RWPE1 (cell line): ENCODE measurements around the gene BCL2L13.

ENCODE experiments used
- CTCF ChIA-PET: fragments of 350-600 bp; sonication (Branson Sonifier 250); formaldehyde crosslinking; extraction: SDS; loops from one replicate; lab custom pipeline; 2021; lab: Yijun Ruan, JAX
- POLR2A ChIA-PET: fragments of 400-600 bp; formaldehyde crosslinking; extraction: SDS; loops from one replicate; lab custom pipeline; 2020; ENCODE audit warnings: antibody characterized with exemption; ENCODE audit not compliant: low non-redundant PET; lab: Yijun Ruan, JAX
- DNase-seq: peaks from one replicate; pipeline ENCODE4 v3.0.0; 2012; ENCODE audit warnings: low spot score
- H3K27ac ChIP-seq: fragments of 450-650 bp; 2 replicates; pipeline ENCODE4 v1.5.1; 2017
- CTCF ChIP-seq: fragments of 450-650 bp; conservative IDR thresholded peaks from 2 replicates; pipeline ENCODE4 v1.5.1; 2017; ENCODE audit warnings: low read depth, mild to moderate bottlenecking

The BCL2L13 gene

GRCh38 chr22:17598318-17598717 is 40.2 kb upstream of the BCL2L13 start:
- TF ChIP-seq CTCF = no peak
- no peak for DNase-seq
- H3K27ac ChIP-seq = no peak overlapping the region
- ChIA-PET POLR2A (no interaction called here), CTCF (no interaction called here)

- TF ChIP-seq CTCF = no peak
- no peak overlapping the region for H3K27ac ChIP-seq
- CTCF ChIA-PET = interaction anchor here (0.6 kb wide), 1 partner anchor 9 kb away, joined by 3 read pairs; no protein-coding TSS in a partner anchor
- no peak for DNase-seq
- POLR2A ChIA-PET = interaction anchor here (0.9 kb wide), 1 partner anchor 21 kb away, joined by 3 read pairs; no protein-coding TSS in a partner anchor
Observed at GRCh38 chr22:17601031-17601430, 37.5 kb upstream of the BCL2L13 start.

GRCh38 chr22:17603668-17604067 is 34.9 kb upstream of the BCL2L13 start:
- TF ChIP-seq CTCF = no peak
- ChIA-PET CTCF (no interaction called here), POLR2A (no interaction called here)

GRCh38 chr22:17606496-17606895 is 32.1 kb upstream of the BCL2L13 start:
- CTCF ChIA-PET = interaction anchor here (0.6 to 0.8 kb wide), 2 partner anchors 21 to 48 kb away, joined by 3 to 5 read pairs; no protein-coding TSS in a partner anchor
- POLR2A ChIA-PET = interaction anchor here (0.7 kb wide), 1 partner anchor 19 kb away, joined by 3 read pairs; no protein-coding TSS in a partner anchor
- no peak for DNase-seq

More at GRCh38 chr22:17603668-17604067, 34.9 kb upstream of the BCL2L13 start:
- DNase-seq = no peak
- H3K27ac ChIP-seq = no peak overlapping the region

GRCh38 chr22:17607891-17608521 is 30.6 kb upstream of the BCL2L13 start:
- no peak overlapping the region for H3K27ac ChIP-seq
- no peak for DNase-seq
- POLR2A ChIA-PET = no interaction called here
- CTCF ChIA-PET = no interaction called here
- no peak for TF ChIP-seq CTCF

More at GRCh38 chr22:17606496-17606895, 32.1 kb upstream of the BCL2L13 start:
- no peak overlapping the region for H3K27ac ChIP-seq
- no peak for TF ChIP-seq CTCF

- ChIA-PET POLR2A (no interaction called here), CTCF (no interaction called here)
- no peak for DNase-seq
- H3K27ac ChIP-seq = no peak overlapping the region
- no peak for TF ChIP-seq CTCF
Observed at GRCh38 chr22:17612057-17612456, 26.5 kb upstream of the BCL2L13 start.
